ENCODE results near the gene ASPA.

Gene ASPA

GRCh38 chr17:3535253-3535995 lies 59.6 kb downstream of the ASPA start:
- no peak for FAIRE-seq

DNA sequence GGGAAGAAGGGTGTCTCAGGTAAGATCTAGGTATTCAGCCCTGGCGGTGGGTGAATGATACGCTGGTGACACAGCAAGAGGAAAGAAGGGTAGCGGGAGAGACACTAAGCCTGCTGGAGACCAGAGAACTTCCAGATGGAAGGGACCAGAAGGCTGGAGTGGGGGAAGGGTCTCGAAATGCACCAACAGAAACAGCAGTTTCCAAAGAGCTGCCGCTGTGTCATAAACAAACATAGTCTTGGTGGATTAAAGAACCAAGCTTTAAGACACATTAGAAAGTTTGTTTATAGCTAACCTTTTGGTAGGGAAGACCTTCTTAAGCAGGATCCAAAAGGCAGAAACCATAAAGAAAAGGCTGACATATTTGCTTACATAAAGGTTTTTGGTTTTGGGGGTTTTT lies 60.9 kb downstream of the ASPA start:
- FAIRE-seq = no peak

GRCh38 chr17:3539881-3540540 lies 64.2 kb downstream of the ASPA start:
- no peak for FAIRE-seq

- no peak for FAIRE-seq
These were observed 66.8 kb downstream of the ASPA start for GRCh38 chr17:3542410-3543088.

DNA sequence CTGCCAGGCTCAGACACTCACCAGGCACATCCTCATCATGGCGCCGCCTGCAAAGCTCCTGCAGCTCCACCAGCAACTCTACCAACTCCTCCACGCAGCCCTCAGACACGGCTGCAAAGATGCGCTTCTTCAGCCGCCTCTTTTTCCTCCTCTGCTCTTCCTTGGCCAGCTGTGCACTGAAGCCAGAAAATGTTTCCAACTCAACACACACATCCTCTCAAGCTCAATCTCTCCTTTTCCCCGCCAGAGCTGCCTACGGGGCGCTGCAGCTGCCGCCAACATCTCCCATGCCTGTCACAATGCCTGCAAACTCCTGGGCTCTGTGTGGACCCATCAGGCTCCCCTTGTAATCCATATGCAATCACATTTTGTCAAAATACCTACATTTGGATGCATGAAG lies 67.7 kb downstream of the ASPA start:
- FAIRE-seq = no peak

DNA sequence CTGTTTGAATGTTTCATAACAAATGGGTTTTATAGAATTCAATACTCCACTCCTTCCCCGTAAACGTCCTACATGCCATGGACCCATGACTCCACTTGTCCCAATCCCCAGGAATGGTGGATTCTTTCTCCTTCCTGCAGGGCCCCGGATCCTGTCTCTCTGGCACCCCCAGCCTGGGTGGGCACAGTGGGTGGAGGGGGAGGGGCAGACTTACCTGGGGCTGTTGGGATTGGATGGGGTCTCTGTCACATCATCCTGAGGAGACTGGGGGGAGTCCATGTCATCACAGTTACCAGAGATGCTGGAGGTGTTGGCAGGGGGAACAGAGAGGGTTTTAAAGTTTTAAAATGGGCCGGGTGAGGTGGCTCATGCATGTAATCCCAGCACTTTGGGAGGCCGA lies 68.6 kb downstream of the ASPA start:
- no peak for FAIRE-seq

- no peak for FAIRE-seq
These were observed 69.4 kb downstream of the ASPA start for GRCh38 chr17:3545151-3545550.

- FAIRE-seq = no peak
These were observed 70.7 kb downstream of the ASPA start for GRCh38 chr17:3546521-3546920.

- no peak for FAIRE-seq
These were observed 71.2 kb downstream of the ASPA start for GRCh38 chr17:3546997-3547396.

GRCh38 chr17:3547628-3548027 lies 71.8 kb downstream of the ASPA start:
- FAIRE-seq = no peak

DNA sequence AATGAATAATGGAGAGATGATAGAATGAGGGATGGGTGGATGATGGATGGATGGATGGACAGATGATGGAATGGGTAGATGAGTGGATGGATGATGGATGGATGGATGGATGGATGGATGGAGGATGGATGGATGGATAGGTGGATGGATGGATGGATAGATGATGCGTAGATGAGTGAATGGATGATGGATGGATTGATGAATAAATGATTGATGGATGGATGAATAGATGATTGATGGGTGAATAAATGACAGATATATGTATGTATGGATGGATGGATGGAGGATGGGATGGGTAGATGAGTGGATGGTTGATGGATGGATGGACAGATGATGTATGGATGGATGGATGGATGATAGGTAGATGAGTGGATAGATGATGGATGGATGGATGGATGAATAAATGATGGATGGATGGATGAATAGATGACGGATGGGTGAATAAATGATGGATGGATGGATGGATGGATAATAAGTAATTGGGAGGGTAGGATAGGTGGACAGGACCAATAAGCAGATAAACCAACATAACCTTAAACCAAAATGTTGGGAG lies 73.9 kb downstream of the ASPA start:
- no peak for FAIRE-seq

- no peak for FAIRE-seq
These were observed 75.4 kb downstream of the ASPA start for GRCh38 chr17:3551189-3551588.

GRCh38 chr17:3552916-3553315 lies 77.1 kb downstream of the ASPA start:
- no peak for FAIRE-seq

Data from islet of Langerhans (tissue), 1 donor.